ENCODE data around the gene MEIKIN.

The MEIKIN gene

GRCh38 chr5:131791866-131792265 is 153.6 kb downstream of the MEIKIN start:
- DNase-seq (ENCODE audit: low read depth): no peak
- no peak for TF ChIP-seq CTCF (IDR thresholded peaks at IDR 0.05; ENCODE audit: low read depth, low read length, missing control alignments)
- in situ Hi-C loops (cut with HindIII; ENCODE audit: low sequenced_read_pairs): no loop called here
- no peak overlapping the region for H3K4me3 ChIP-seq (ENCODE audit: low read depth, low read length)

GRCh38 chr5:131790550-131790949 is 154.9 kb downstream of the MEIKIN start:
- no peak for DNase-seq (ENCODE audit: low read depth)
- in situ Hi-C loops (cut with HindIII; ENCODE audit: low sequenced_read_pairs): no loop called here
- no peak overlapping the region for H3K4me3 ChIP-seq (ENCODE audit: low read depth, low read length)
- no peak for TF ChIP-seq CTCF (IDR thresholded peaks at IDR 0.05; ENCODE audit: low read depth, low read length, missing control alignments)

- no peak for TF ChIP-seq CTCF (IDR thresholded peaks at IDR 0.05; ENCODE audit: low read depth, low read length, missing control alignments)
- in situ Hi-C loops (cut with HindIII; ENCODE audit: low sequenced_read_pairs): no loop called here
- no peak overlapping the region for H3K4me3 ChIP-seq (ENCODE audit: low read depth, low read length)
- no peak for DNase-seq (ENCODE audit: low read depth)
Observed at GRCh38 chr5:131789765-131790164, 155.7 kb downstream of the MEIKIN start.

- no peak for TF ChIP-seq CTCF (IDR thresholded peaks at IDR 0.05; ENCODE audit: low read depth, low read length, missing control alignments)
- no peak for DNase-seq (ENCODE audit: low read depth)
- in situ Hi-C loops (cut with HindIII; ENCODE audit: low sequenced_read_pairs): no loop called here
- H3K4me3 ChIP-seq (ENCODE audit: low read depth, low read length): no peak overlapping the region
Observed at GRCh38 chr5:131787736-131788135, 157.7 kb downstream of the MEIKIN start.

GRCh38 chr5:131786900-131787692 is 158.4 kb downstream of the MEIKIN start:
- TF ChIP-seq CTCF (IDR thresholded peaks at IDR 0.05; ENCODE audit: low read depth, low read length, missing control alignments): no peak
- no peak overlapping the region for H3K4me3 ChIP-seq (ENCODE audit: low read depth, low read length)
- DNase-seq (ENCODE audit: low read depth): no peak
- in situ Hi-C loops (cut with HindIII; ENCODE audit: low sequenced_read_pairs): no loop called here

GRCh38 chr5:131786036-131786435 is 159.4 kb downstream of the MEIKIN start:
- no peak for TF ChIP-seq CTCF (IDR thresholded peaks at IDR 0.05; ENCODE audit: low read depth, low read length, missing control alignments)
- DNase-seq (ENCODE audit: low read depth): no peak
- no peak overlapping the region for H3K4me3 ChIP-seq (ENCODE audit: low read depth, low read length)
- in situ Hi-C loops (cut with HindIII; ENCODE audit: low sequenced_read_pairs): no loop called here
